HG02970 (cell line): ENCODE data around the gene ACTG2.
A peak's percentile ranks its signal among the peaks of the same experiment; 100 is the strongest.

Experiments
- ATAC-seq: cut with Tn5 transposase; IDR thresholded peaks from one replicate; pipeline ENCODE4 v1.9.1; 2021; ENCODE audit warnings: mild to moderate bottlenecking, moderate library complexity, moderate number of reproducible peaks; ENCODE audit not compliant: unreplicated experiment, low FRiP score

The ACTG2 gene

DNA sequence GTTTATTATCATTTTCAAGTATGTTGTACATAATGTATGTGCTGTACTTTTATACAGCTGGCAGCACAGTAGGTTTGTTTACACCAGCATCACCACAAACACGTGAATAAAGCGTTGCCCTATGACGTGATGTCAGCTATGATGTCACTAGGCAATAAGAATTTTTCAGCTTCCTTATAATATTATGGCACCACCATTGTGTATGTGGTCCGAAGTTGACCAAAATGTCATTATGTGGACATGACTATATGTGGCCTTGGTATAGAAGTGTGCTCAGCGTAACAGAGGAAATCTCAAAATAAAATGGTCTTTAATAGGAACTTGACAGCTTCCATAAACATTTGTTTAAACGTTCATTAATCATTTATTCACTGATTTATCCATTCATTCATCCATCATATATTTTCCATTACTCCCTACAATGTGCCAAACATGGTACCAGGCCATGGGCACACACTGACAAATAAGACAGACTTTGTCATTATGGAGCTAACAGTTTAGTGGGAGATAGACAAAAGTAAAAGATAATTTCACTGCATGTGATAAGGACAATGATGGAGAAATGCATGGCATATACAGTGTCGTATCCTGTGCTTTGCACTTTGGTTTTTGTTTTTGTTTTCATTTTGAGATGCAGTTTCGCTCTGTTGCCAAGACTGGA lies 18.9 kb downstream of the ACTG2 start:
- ATAC-seq: no peak

DNA sequence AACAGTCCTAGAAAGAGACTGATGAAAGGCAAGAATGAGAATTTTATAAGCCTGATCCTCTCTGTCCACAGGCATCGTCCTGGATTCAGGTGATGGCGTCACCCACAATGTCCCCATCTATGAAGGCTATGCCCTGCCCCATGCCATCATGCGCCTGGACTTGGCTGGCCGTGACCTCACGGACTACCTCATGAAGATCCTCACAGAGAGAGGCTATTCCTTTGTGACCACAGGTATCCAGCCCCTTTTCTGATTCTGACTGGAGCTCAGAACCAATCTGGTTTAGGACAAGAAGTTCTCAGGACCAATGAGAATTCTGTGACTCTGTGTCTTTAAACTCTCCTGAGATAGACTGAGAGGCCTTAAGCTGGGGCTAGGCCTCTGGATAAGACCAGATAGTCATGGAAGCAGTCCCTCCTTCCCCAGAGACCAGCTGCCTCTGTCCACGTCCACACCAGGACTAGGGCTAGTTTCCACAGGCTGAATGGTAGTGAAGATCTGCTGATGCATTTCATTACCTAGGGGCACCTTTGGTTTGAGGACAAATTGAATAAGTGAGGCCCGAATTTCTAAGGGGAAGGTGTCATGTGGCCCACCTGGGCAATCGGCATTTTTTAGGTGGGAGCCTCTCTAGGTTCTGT lies 20.7 kb downstream of the ACTG2 start:
- ATAC-seq: no peak

DNA sequence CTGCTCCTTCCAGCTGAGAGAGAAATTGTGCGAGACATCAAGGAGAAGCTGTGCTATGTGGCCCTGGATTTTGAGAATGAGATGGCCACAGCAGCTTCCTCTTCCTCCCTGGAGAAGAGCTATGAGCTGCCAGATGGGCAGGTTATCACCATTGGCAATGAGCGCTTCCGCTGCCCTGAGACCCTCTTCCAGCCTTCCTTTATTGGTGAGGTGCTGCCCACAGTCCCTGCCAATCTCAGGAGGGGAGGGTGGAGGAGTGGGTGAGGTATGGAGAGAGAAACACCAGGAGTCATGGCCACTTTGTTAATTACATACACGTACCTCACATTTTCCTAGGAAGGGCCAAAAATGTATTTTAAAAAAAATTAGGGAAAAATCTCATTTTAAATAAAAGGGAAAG lies 21.9 kb downstream of the ACTG2 start:
- no peak for ATAC-seq

DNA sequence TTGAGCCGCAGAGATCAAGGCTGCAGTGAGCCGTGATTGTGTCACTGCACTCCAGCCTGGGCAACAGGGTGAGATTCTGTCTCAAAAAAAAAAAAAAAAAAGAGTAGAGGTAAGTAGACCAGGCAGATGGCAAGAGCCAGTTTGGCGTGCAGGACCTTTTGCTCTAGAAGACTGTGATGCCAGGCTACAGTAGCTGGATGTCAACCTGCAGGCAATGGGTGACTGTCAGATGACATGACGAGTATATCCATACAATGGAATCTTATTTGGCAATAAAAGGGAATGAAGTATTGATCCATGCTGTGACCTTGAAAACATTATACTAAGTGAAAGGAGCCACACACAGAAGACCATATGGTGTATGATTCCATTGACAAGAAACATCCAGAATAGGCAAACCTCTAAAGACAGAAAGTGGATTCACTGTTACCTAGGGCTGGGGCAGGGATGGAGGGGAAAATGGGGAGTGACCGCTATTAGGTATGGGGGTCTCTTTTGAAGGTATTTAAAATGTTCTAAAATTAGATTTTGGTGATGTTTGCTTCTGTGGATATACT lies 22.7 kb downstream of the ACTG2 start:
- no peak for ATAC-seq

DNA sequence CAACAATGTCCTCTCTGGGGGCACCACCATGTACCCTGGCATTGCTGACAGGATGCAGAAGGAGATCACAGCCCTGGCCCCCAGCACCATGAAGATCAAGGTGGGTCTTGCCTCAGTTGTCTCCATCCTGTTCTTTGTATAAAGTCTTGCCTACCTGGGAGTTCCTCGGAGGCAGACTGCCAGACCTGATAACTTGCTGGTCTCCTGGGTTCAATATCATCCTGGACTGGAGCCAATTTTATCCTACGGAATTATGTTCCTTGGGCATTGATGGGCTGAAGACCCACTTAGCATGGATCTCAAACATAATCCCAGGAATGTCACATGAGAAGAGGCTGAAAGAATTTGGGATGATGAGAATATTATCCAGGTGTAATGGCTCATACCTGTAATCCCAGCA lies 23.9 kb downstream of the ACTG2 start:
- no peak for ATAC-seq

DNA sequence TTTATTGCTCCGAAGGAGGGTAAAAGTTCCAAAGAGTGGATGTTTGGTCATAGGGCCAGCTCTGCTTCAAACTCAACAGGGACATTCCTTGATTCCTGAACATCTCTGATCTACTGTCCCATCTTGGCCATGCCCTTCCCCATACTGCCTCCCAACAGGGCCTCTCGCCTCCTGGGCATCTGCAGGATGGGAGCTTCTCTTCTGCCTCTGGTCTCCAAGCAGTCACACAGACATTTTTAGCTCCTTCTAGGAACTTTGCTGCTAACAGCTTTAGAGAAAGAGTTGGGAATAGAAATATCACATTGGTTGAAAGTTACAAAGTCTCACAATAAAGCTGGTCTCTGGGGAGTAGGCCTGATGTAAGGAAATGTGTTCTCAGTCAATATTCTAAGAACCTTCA lies 24.5 kb downstream of the ACTG2 start:
- ATAC-seq: no peak

DNA sequence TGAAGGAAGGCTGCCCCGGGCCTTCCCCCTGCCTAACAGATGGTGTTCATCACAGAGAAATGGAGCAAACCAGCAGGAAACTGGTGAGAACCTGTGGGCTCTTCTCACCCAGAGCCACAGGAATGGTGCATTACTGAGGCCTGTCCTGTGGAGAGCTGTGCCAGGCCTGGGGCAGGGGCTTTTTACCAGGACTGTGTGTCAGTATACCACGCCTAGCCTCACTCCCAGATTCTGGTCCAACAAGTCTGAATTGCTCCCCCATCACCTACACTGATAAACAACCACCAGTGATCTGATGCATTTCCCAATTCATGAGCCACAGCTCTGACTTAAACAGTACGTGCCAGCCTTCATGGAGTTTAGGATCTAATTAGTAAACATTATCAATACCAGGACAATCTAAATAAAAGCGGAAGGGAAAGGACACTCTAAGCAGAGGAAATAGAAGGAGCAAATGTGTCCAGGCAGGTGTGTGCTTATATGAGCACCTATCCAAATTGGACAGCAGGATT lies 24.9 kb downstream of the ACTG2 start:
- no peak for ATAC-seq

DNA sequence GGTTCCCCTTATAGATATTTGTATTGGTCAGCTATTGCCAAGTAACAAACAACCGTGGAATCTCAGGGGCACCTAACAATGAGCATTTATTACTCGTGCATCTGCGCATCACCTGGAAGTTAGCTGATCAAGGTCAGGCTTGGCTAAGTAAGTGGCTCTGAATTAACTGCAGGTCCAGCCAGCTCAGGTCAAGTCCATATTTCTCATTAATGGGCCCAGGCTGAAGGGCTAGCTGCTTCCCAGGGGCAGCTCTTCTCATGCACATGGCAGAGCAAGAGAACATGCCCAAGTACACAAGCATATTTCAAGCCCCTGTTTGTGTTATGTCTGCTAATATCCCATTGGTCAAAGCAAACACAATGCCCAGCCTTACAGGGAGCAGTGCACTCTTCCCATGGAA lies 26.0 kb downstream of the ACTG2 start:
- ATAC-seq: no peak

DNA sequence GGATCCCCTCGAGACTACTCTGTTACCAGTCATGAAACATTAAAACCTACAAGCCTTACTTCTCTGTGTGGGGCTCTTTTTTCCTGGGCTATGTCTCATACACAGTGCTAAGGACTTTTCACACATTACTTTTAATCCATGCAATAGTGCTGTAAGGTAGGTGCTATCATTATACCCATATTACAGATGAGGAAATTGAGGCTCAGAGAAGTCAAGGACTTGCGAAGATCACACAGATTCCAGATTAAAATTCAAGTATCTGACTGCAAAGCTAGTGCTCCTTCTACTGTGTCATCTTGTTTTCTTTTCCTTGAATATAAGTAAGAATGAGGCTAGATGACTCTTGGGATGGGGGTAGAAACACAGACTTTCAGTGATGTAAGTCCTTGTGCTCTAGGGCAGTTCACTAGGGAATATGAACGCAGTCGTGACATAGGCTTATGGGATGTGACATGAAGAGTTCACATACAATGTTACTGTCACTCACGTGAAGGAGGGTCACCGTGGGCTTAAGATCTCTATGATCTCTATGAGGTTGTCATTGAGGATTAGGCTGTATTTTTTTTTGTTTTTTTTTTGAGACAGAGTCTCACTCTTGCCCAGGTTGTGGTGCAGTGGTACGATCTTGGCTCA lies 26.9 kb downstream of the ACTG2 start:
- ATAC-seq: no peak

DNA sequence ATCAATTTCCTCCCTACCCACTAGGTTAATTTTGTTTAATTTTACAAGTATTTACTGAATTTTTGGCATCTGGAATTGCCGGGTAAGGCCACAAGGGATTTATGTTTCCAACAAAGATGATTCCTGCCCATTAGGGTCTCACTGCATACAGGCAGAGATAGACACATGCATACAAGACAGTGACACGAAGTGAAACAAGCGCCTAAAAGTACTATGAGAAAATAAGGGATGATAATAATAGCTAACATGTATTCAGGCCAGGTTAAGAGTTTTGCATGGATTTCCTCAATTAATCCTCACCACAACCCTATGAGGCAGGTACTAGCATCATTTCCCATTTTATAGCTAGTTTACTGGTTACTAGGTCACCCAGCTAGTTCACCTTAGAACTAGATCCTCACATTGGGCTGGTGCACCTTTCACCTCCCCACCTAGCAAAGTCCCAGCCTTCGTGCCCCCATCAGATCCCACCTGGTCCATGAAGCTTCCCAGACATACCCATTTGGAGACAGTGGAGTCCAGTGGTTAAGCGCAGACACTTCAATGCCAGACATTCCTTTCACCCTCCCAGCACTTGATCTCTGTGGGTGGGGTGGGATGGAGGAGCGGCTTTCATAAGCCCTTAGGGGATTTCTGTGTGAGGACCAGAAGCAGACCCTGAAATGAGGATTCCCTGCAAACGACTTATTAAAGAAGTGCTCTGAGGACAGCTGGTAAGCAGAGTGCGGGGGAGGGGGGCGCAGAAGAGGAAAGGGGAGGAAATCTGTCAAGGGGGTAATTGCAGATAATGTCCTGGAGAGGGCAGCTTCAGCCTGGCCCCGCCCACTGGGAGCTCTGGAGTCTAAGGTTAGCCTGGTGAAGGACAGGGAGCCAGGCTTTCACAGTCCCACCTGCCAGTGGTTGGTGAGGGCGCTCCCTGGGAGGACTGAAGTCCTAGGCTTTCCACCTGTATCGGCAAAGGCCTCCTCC lies 28.1 kb downstream of the ACTG2 start:
- ATAC-seq: no peak

DNA sequence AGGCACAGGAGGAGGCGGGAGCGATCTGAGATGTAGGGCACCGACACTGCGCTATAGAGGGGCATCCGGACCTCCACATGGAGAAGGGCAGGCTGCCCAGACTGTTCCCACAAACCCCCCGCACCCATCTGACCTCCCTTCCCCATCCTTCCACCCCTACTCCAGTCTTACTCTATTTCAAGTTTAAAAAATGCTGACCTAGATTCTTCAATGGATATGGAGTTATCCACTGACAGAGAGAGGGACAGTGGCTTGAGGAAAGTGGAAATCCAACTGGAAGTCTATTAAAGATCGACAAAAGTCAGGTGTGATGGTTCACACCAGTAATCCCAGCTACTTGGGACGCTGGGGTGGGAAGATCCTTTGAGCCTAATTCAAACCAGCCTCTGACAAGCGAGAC lies 28.8 kb downstream of the ACTG2 start:
- no peak for ATAC-seq

DNA sequence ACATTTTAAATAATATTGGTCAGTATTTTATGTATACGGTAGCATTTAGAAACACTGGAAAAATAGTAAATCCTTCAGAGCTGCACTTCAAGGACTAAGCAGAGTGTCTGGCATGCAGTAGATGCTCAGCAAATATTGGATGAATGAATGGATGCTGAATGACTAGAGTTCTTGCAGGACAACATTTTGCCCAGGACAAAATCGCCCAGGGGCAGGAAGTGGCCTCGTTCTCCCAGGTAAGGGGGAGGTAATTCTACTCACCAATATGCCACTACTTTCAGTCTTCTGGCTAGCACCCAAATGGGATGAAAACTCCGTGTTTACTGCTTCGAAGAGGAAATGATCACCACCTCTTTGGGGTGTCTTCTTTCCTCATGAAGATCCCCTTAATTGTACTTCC lies 29.9 kb downstream of the ACTG2 start:
- ATAC-seq: no peak

DNA sequence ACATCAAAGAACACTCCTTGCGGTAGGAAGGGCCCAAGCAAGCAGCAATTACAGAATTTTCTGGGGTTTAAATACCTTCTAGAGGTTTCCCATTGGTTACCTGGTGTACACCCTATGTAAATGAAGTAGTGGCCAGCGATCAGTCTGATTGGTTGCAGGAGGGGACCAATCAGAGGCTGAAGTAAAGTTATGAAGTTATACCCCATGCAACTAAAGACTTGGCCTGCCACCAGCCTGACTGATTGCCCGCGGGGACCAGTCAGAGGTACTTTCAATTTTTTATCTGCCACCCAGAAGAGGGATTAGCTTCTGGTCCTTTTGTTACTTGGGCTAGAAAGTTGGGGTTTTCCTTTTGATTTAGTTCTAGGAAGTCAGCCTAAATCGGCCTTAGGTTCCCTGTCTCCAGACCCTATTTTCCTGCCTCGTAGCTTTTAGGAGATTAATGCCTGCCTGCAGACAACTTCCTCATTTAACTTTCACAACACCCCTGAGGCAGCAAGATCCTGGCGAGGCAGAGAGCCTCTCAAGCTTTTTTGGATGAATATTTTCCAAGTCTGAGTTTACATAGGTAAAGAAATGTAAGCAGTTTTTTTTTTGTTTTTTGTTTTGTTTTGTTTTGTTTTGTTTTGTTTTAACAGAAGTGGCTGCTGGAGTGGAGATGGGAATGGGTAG lies 32.4 kb downstream of the ACTG2 start:
- no peak for ATAC-seq

DNA sequence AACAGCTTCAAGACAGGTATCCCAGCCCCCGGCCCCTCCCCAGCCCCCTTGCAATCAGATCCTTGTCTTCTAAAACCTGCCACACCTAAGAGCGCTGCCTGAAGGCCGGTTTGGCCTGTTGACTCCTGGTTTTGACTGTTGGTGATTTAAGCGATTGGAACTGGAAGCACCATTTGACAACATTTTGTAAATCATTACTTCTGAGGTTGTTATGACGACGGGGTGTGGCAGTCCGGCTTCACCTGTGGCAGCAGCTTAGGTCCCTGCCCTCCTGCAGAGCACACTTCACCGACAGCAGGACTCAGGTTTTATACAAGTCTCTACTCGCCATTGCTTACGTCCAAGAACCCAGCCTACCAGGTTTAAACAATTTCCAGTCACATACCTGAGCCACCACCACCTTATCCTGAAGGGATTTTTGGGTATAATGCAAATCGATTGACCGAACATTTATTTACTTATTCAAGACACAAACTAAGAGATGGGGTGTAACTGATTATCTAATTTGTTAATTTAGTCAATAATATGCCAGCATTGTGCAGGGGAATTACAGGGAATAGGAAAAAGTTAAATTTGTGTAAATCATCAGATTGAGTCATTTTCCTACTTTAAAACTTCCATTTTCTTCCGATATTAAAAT lies 33.2 kb downstream of the ACTG2 start:
- no peak for ATAC-seq

DNA sequence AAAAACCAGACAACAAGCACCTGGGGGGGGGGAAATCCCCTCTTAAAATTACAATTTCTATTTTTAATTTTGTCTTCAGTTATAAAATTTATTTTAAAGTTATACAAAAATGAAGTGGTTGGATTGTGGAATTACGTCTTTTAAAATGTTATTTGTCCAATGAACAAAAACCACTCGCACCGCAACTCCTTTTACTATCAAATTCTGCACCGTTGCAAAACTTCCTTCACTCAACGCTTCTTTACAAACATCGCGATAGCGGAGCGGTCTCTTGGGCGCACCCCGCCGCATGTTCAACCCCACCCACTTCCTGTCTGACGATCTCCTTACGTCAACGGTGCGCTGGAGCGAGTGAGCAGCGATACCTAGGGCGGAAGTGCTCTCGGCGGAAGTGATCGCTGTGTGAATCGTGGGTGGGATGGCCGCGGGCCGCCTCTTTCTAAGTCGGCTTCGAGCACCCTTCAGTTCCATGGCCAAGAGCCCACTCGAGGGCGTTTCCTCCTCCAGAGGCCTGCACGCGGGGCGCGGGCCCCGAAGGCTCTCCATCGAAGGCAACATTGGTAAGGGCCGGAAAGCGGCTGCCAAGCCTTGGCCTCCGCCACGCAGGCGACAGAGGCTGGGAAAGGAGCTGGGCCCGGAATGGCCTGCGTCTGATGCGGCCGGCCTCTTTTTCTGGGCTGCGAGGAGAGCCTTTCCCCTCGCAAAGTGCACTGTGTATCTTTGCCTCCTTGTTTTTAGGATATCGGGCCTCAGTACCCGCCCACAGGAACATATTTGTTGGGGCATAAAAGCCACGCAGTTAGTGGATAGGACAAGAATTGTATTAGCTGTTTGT lies 33.9 kb downstream of the ACTG2 start, which contains the start of gene DGUOK:
Gene DGUOK, plus strand, starts transcription at position 388 of the 835 bp plus-strand sequence. Its CDS starts 31 bp downstream, at position 419.
- ATAC-seq: peak; percentile 98

DNA sequence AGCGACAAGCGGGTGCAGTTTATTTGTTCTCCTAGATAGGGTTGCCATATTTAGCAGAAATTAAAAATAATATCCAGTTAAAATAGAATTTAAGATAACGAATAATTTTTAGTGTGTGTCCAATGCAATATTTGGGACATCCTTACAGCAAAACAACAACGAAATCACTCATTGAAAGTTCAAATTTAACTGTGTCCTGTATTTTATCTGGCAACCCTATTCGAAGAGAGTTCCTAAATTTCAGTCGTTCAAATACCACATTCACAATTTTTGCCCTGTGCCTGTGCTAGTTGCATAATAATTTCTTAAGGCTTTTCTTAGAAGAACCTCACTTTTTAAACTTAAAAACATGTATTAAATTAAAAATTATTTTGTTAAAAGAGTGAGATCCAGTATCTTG lies 34.5 kb downstream of the ACTG2 start:
- ATAC-seq: no peak

DNA sequence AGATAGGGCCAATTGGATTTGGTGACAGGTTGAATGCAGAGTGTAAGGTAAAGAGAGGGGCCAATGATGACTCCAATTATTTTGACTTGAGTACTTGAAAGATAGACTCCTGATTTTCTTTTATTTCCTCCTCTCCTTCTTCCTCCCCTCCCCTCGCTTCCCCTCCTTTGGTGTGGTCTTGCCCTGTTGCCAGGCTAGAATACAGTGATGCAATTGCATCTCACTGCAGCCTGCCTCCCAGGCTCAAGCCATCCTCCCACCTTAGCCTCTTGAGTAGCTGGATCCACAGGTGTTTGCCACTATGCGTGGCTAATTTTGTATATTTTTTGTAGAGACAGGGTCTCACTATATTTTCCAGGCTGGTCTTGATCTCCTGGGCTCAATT lies 36.1 kb downstream of the ACTG2 start:
- ATAC-seq: no peak

DNA sequence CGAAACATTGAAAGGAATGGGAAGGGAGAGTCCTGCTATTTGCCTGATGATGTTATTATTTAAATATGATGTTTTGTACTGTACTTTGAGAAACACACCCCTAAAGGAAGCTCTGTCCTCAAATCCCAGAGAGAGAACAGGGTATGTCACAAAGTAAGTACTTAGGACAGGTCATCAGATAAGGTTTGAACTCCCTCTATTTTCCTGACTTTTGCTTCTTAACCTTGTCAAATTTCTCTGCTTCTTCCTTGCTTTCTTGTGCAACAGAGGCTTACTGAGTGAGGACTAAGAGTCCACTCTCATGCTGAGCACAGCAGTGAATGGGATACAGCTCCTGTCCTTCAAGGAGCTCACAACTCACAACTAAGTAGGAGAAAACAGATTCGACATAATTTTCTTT lies 37.6 kb downstream of the ACTG2 start:
- ATAC-seq: no peak
